ENCODE results near the gene MYRF.
A peak's percentile ranks its signal among the peaks of the same experiment; 100 is the strongest.

Gene MYRF

DNA sequence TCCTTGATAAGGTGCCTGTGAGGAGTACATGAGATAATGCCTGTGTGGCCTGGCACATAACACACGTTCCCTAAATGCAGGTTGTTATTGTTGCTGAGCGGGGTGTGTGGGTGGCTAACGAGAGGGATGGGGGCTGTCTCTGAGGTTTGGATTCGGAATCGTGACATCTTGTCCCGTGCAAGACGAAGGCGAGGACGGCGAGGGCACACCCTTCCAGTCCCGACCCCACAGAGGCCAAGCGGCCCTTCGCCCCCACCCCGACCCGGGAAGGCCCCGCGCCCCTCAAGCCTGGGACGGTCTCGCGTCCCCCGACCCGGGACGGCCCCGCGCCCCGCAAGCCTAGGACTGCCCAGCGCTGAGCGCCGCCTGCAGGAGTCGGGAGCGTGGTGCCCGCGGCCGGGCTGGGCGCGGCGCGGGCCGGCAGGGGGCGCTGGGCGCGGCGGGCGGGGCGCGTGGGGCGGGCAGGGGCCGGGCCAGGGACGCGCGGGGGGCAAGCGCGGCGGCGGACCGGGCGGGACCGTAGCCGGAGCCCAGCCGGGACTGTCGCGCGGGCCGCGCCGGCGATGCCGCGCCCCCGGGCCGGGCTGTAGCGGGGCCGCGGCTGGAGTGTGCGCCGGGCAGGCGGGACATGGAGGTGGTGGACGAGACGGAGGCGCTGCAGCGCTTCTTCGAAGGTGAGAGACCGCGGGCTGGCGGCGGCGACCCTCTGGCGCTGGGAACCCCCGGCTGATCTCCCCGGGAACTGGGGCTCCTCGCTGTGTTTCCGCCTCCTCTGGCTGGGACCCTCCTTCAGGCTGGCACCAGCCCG lies at the start of gene MYRF:
Gene MYRF, plus strand, starts transcription at position 520 of the 808 bp plus-strand sequence. Its CDS starts 109 bp downstream, at position 629.
- peak; percentile 65 for DNase-seq (ENCODE audit: low spot score)

DNA sequence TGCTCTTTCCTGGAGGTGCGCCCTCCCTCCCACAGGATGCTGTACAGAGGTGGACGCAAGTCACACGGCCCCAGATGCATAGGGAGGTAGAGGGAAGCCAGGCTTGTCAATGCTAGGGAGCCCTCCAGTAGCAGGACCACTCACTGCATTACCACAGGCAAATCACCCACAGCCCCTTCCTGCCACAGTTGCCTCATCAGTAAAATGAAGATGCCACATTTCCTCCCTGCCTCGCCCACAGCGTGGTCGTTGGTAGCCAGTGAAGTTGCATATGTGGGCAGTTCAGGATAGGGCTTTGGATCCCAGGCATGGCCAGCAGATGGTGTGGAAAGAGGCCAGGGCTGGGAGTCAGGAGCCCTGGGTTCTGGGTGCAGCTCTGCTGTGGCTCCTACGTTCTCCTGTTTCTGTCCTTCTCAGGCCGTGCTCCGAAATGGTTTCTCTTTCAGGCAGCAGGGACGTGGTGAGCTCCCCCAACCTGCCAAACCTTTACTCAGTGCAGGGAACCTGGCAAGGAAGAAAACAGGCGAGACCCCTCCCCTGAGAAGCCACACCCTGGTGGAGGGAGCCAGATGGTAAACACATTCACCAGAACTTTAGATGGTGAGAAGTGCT lies 49.6 kb upstream of the MYRF start:
- DNase-seq (ENCODE audit: low spot score): no peak

DNA sequence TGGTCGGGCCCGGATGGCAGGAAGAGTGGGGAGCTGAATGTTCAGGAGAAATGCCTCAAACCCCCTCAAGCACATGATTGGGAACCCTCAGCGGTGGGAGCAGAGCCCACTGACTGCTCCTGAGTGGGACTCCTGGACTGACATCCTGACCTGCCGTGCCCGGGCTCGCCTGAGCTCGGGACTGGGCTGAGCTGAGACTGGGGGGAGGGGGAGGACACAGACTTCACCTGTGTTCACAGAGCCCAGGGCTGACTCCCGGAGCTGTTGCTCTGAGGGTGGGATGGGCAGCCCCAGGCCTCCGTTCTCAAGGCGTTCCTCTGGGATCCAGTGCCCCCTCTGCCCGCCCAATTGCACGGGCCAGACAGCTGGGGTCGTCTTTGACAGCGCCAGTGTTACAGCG lies 47.6 kb upstream of the MYRF start:
- no peak for DNase-seq (ENCODE audit: low spot score)

DNA sequence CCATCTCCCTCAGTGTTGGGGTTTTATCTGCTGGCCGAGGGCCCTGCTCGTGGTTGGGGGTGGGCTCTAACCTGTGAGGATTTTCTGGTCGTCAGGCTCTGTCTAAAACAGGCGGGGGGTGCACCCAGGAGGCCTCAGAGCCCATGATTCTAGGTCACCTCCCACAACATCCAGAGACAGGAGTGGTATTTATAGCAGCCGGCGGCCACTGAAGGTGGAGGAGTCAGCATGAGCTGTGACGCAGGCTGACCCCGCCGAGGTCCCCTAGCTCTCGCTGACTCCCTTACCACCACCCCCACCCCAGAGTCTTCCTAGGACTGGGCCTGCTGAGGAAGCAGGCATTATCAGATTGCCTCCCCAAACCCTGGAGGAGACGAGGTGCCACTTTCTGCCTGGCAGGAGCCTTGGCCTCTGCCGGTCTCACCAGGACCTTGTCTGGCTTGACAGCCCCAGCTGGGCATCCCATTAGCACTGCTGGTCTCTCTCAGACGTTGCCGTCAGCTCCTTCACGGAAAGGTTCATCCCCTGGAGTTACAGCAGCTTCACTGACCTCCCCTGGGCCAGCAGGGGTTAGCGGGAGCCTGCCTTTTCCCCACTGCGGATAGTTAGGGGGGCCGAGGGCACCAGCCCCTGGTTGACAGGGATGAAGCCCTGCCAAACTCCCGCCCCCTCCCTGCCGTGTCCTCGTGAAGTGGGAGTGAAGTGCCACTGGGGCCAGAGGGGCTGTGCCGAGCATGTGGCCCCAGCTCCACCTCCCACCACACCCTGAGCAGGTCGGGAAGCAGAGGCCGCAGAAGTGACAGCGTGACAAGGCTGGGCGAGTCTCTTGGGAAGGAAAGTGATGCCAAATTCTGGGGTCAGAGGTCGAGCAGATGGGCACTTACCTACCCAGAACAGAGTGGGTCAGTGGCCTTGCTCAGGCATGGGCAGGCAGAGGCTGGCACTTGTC lies 45.7 kb upstream of the MYRF start:
- no peak for DNase-seq (ENCODE audit: low spot score)

DNA sequence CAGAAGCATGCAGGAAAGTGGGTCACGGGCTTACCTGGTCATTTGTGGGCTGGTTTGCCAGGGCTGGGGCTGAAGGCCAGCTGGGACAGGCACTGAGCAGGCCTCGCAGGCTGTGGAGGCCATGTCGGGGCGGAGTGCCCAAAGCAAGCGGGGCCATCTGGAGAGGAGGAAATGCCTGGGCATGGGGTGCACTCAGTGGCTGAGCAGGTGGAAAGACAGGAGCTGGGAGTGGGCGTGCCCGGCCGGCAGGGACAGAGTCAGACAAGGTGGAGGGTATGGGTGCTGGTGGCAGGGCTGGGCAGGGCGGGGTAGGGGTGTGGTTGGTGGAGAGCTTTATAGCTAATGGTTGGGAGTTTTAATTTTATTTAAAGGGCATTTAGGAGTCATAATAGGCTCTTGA lies 44.9 kb upstream of the MYRF start:
- DNase-seq (ENCODE audit: low spot score): no peak

DNA sequence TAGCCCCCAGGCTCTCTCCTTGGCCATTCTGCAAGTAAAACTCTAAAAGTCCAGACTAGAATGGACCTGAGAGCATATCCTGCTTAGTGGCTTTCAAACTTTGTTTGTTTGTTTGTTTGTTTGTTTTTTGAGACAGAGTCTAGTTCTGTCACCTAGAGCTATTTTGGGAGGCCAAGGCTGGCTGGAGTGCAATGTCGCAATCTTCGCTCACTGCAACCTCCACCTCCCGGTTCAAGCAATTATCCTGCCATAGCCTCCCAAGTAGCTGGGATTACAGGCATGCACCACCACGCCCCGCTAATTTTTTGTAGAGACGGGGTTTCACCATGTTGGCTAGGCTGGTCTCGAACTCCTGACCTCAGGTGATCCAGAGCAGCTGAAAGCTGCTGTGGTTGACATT lies 43.3 kb upstream of the MYRF start:
- no peak for DNase-seq (ENCODE audit: low spot score)

DNA sequence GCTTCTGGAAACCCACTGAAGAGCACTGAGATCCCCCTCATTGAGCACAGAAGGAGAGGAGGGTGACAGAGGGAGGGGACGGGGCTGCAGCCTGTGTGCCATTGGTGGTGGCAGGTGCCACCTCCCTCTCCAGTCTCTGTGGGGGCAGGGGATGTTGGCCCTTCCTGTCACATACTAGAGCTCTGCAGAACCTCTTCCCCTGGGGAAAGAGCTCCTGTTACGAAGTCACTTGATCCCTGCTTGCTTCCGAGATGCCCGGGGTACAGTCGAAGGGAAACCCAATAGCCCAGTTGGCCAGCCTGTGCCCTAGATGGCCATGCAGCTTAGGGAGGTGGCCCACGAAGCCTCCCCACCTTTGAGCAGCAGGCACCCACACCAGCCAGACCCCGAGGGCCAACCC lies 42.9 kb upstream of the MYRF start:
- DNase-seq (ENCODE audit: low spot score): no peak

DNA sequence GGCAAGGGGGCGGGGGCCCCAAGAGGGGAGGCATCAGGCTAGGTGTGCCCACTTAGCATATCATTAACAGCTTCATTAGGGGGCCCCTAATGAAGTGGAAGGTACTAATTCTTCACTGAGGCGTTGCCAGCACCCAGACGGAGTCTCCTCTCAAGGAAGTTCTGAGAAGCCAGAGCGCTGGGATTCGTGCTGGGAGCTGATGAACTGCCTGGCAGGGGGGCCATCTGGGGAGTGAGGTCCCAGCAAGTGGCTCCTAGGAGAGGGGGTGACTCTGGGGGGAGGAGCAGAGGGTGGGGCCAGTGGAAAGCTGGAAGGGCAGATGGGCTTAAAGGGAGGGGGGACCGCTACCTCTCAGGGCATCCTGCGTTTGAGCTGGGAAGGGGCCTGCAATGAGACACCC lies 42.4 kb upstream of the MYRF start:
- no peak for DNase-seq (ENCODE audit: low spot score)

DNA sequence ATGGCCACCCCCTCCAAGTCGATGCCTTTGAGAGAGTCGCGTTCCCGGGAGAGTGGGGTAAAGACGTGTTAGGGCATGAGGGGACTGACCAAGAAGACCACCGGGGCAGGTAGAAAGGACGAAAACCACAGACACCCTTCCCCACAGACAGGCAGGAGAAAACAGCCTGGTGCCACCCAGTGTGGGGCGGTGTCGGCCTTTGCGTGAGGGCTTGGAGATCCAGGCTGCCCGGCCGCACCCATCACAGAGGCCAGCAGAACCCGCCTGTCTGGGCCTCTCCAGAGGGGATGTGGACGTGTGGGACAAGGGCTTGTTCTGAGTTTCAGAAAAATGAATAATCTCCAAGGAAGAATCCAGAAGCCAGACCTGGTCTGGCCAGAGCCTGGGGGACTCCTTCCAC lies 41.4 kb upstream of the MYRF start:
- no peak for DNase-seq (ENCODE audit: low spot score)

DNA sequence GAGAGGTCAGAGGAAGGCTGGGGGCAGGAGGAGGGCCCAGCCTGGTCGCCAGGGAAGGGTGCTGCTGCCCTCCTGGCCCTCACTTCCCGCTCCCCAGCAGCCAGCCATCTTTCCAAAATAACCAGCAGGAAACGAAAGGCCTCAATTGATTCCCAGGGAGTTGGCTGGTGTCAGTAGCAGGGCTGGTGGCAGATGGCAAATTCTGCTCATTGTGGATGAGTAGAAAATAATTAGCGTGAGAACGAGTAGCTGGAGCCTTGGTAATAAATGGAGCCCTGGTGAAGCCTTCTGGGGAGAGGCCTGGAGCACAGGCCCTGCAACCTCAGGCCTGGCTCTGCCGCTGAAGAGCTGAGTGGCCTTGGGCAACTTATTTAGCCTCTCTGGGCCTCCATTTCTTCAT lies 40.9 kb upstream of the MYRF start:
- no peak for DNase-seq (ENCODE audit: low spot score)

DNA sequence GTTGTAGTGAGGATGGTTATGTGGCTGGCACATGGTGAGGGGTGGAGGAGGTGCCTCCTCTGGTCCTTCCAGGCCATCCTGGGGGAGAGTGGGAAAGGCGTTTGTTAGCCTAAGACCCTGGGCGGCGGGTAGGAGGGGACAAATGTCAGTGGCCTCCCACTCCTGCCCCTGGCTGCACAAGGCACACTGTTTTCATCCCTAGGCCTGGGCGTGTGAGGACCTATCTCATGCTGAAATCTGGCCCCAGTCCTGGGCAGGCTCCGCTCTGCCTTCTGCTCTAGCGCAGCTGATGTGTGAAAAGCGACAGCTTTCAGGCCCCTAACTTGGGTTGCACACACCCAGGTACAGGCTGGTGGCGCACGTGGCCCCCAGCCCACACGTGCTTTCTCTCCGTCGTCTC lies 40.1 kb upstream of the MYRF start:
- DNase-seq (ENCODE audit: low spot score): no peak

DNA sequence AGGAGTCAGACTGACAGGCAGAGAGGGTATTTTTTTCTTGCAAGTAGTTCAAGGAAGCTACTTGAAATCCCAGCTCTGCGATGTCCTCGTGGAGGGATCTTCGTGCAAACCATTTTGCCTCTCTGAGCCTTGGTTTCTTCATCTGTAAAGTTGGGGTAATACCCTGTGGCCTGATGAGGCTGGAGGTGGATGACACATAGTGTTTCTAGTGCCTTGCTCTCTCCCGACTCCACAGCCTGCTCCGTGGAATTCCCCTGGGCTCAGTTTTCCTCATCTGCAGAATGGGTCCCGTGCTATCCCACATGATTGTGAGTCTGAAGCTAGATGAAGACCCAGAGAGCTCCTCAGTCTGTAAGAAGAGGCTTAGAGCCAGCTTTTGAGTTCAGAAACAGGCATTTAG lies 39.6 kb upstream of the MYRF start:
- DNase-seq (ENCODE audit: low spot score): no peak

DNA sequence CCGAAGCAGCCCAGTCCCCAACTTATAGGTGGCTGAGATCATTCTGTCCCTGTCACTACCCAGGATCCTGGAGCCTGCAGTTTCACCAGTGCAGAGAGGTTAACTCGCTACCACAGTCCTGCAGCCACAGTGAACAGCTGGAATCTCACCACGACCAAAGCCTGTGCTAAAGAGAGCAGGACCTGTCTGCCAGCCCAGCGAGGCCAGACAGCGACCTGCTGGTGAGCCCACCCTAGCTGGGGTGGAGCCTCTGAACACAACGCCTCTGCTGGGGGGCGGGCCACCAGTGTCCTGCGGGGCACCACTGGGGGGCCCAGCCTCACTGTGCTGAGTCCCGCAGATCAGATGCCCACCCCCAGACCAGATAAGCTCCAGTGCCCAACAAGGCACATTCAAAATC lies 39.0 kb upstream of the MYRF start:
- DNase-seq (ENCODE audit: low spot score): no peak

DNA sequence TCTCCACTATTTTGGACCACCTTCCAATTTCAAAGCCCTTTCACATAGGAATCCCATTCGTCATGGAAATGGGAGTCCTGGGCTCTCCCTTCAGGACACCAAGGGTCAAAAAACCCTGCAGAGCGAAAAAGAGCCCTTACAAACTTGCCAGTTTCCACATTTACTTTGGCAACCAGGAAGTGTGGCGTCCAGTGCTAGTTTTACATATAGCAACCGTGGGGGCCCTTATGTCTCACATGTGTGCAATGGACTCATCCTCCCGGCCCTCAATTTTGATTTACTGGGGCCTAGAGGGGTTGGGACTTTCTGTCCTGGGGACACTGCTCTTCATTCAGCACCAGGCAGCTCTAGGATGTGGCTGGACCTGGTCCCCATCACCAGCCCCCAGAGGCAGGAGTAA lies 38.5 kb upstream of the MYRF start:
- DNase-seq (ENCODE audit: low spot score): no peak

DNA sequence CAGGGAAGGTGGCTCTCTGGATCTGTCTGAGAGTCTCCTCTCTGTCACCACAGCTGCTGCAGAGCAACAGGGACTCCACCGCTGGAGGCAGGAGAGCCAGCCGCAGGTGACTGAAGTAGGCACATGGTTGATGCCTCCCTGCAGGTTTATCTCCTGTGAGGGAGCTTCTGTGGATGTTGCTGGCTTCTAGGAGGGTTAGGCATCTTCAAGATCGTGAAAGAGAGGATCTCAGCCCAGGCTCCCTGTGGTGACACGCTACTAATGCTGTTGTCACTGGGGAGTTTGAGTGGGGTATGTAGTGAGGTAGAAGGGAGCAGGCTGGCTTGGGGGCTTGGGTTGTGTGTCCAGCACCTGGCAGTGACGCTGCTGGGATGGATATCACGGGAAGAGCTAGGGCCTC lies 38.1 kb upstream of the MYRF start:
- DNase-seq (ENCODE audit: low spot score): no peak

DNA sequence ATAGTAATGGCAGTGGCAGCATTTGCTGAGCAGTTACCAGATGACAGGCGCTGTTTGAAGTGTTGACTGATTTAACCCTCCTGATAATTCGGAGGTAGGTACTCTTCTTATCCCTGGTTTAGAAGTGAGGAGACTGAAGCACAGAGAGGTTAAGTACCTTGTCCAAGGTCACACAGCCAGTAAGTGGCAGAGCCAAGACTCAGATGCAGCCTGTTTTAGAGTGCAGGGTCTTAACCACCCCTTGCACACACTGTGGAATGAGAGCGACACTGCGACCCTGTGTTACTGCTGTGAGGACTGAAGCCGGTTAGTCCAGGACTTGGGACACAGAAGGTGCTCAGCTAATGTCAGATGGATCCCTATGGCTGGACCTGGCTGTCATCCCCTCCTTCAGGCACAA lies 37.5 kb upstream of the MYRF start:
- DNase-seq (ENCODE audit: low spot score): no peak

DNA sequence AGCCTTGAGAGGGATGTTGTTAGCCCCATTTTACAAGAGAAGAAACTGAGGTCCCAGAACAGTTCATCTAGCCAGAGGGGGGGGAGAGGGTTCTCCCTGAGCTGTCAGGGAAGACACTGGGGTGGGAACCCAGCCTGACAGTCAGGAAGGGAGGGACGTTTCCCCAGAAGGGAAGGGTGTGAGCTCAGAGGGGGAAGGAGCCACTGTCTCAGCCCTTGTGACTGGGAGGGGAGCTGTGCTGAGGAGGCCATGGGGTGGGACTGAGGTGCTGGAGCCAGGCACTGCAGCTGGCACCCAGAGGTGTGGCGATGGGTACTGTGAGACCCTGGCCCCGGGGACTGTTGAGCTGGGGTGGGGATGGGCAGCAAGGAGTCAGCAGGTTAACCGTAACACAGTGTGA lies 36.6 kb upstream of the MYRF start:
- no peak for DNase-seq (ENCODE audit: low spot score)

DNA sequence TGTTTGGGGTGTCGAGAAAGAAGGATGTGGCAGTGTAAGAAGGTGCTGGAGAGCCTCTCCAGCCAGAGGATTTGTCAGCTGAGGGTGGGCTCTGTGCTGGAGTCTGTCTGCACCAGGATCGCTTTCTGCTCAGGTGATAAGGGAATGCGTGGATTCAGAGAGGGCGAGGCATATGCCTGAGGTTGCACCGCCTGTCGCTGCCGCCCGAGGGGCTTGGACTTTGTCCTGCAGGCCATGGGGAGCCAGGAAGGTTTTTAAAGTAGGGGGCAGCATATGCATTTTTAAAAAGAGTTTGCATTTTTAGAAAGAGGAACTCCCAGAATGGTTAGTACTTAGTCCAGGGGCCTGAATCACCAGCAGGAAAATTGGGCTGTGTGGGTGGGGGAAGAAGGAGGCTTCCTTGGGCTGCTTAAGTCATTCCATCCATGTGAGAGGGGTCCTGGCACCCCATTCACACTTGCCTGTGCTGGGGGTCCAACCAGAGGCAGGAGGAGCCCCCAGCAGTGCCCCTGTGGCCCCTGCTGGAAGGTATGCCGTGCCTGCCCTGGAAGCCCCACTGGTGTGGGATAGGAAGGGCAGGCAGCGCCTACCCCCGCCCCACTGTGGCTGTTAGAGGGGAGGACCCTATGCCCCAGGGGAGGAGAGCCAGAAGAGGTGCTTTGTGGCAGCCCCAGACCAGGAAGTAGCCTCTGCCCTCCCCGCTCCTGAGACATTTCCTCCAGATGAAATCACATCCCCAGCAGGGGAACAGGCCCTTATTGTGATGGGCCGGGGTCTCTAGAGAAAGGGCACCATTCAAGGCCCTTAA lies 35.8 kb upstream of the MYRF start:
- DNase-seq (ENCODE audit: low spot score): no peak

DNA sequence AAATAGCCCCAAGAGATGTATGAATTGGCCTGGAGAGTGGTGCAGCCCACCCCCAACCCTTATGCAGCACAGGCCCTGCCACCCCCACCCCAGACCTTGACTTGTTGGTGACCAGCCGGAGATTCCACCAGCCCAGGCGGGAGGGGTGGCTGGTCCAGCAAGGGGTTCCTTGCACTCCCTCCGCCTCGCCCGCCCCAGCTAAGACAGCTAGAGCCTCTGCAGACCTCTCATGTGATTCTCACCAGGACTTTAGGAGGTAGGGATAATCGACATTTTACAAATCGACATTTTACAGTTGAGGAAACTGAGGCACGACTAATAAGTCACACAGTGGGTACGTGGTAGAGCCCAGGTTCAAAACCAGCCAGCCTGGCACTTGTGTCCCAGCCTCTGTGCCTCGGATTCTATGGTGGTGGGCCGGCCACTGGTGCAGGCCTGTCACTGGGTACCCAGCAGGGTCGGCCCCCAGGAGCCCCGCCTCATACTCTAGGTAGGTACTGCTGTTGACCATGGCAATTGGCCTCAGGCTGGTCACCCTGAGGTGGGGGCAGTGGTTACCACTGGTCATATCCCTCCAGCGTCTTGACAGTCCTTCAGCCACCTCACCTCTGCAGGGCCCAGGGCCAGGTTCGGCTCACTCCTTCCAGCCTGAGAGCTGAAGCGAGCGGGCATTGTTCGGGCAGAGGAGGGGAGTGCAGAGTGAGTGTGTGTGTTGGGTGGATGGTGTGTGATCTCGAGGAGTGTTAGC lies 35.0 kb upstream of the MYRF start:
- no peak for DNase-seq (ENCODE audit: low spot score)

DNA sequence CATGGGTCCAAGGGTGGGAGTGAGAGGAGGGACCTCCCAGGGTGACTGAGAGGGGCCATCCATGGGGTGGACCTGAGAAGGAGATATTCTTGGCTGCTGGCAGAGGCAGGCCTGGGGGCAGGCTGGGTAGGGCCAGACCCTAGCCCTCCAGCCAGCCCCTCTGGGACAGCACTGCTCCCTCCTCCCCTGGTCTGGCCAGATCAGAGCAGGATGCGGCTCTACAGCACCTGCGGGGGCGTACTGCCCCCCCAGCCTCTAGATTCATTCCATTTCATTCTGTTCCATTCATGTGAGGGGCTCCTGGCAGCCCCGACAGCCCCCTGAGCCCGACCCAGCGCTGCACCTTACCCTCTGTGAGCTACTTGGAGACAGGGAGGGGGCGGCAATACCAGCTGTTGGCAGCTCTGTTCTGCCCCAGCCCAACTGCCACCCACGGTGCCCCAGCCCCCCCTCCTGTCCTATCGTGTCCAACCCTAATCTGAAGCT lies 34.3 kb upstream of the MYRF start:
- DNase-seq (ENCODE audit: low spot score): no peak
